ENCODE data around the gene STUB1. TPM values are rescaled to one million over a fixed set of nuclear protein-coding genes. Genes with fewer than 3 reads are reported as not detected.
A peak's percentile ranks its signal among the peaks of the same experiment; 100 is the strongest.

STUB1 gene
- total and polyA plus RNA-seq, 10 of the 15 experiments (the other 5 are each of a cell fraction or from before 2014, with no cell fraction given) = 4.2 to 136 (median 67.1) TPM

DNA sequence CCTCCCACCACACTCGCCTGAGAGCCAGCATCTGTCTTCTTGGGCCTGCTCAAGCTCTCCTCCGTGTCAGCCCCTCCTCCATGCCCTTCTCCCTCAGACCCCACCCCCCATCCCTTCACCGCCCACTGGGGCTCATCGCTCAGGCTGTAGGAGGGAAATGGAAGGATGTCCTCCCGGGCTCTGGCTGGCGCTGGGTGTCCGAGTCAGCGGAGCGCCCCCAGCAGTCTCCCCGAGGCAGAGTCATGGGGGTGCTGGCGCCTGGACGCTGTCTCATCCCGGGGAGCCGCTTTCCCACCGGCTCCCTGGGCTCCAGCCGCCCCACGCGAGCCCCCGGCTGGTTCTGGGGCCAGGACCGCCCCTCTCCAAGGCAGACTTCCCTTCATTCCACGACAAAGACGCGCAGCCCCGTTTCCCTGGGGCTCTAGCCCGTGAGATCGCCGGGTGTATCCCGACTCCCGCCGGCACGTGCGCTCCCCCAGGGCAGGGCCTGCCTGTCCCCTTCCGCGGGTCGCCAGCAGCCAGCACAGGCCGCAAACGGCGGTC lies 40.3 kb downstream of the STUB1 start (continued):
- no peak for TF ChIP-seq CEBPZ (IDR thresholded peaks at IDR 0.05; ENCODE audit: low read depth, low read length)

GRCh38 chr16:720990-721764 lies 41.0 kb downstream of the STUB1 start, which contains the start of gene ANTKMT:
Gene ANTKMT (plus strand): TSS chr16:721146. CDS start chr16:721275, 129 bp downstream.
- peak within 1 kb of the TSS; percentile 87 for H3K27ac ChIP-seq (ENCODE audit: control insufficient read depth, insufficient read depth)
- intact Hi-C loops (cut with micrococcal nuclease; ENCODE audit: unreplicated experiment) = loop anchor here (2.0 kb wide), 2 partner anchors 20 to 36 kb away; partner anchors contain the start of genes CIAO3 and JMJD8
- peak within 1 kb of the TSS; percentile 69 for H3K4me2 ChIP-seq (ENCODE audit: control insufficient read depth, insufficient read depth)
- no peaks in the 10 kb centered on the region for H3K9me3 ChIP-seq (replicated peaks; ENCODE audit: control insufficient read depth, insufficient read depth, low read length)
- H3K79me2 ChIP-seq (ENCODE audit: control insufficient read depth, insufficient read depth, low read length) = no peaks in the 10 kb centered on the region; the same call in 1 of the 2 replicates
- H3K36me3 ChIP-seq (ENCODE audit: control insufficient read depth in 2 of 2, insufficient read depth in 2 of 2, low read length in 1 of 2) = no peaks in the 10 kb centered on the region
- BruUV-seq (replicated peaks) = TSS peak; percentile 63
- RAD21 ChIA-PET (ENCODE audit: unreplicated experiment) = interaction anchor here (0.8 to 2.4 kb wide), 4 partner anchors 16 to 67 kb away, joined by 3 to 10 read pairs (median 6); partner anchors contain the start of genes CHTF18, RPUSD1 and STUB1
- WGBS (ENCODE audit: insufficient coverage, insufficient replicate concordance, low lambda C conversion rate, missing lambda C conversion rate) = 3% methylated on average over 101 of the region's 106 CpGs
- POLR2A ChIA-PET = interaction anchor here (0.5 to 2.5 kb wide), 8 partner anchors 9 to 149 kb away, joined by 3 to 29 read pairs (median 6); partner anchors contain the start of genes CHTF18, CIAO3 and RPUSD1
- peak; percentile 62 for FAIRE-seq
- SMC1A ChIA-PET (ENCODE audit: uncharacterized antibody, unreplicated experiment) = interaction anchor here (1.2 to 1.3 kb wide), 3 partner anchors 9 to 60 kb away, joined by 3 to 4 read pairs (median 3); no protein-coding TSS in a partner anchor
- 0 out of 2 replicates have a peak, but pooled peaks cover 2% of the 10 kb centered on the region for H4K20me1 ChIP-seq (ENCODE audit: control insufficient read depth, insufficient read depth)
- H3K9ac ChIP-seq (ENCODE audit: control insufficient read depth, insufficient read depth, low read length) = peak within 1 kb of the TSS; percentile 91
- H3K4me1 ChIP-seq (ENCODE audit: control insufficient read depth, insufficient read depth, low read length) = peaks cover 16% of the 10 kb centered on the region
- H3K4me3 ChIP-seq = peak within 1 kb of the TSS; percentile 86
- H2AFZ ChIP-seq (ENCODE audit: control insufficient read depth, low read depth, low read length) = peak within 1 kb of the TSS; percentile 92
- CTCF ChIA-PET = interaction anchor here (0.9 to 2.5 kb wide), 5 partner anchors 11 to 64 kb away, joined by 3 to 16 read pairs (median 4); no protein-coding TSS in a partner anchor
- peak; percentile 87 for ATAC-seq
- no peaks in the 10 kb centered on the region for H3K27me3 ChIP-seq (replicated peaks in 1 of 2; ENCODE audit: control insufficient read depth in 2 of 2, insufficient read depth in 2 of 2, low read length in 1 of 2)
- in situ Hi-C loops (cut with MboI) = no loop called here
- no peak for DNase-seq (ENCODE audit: low read depth, low spot score)
- TF ChIP-seq, protein P1, sequence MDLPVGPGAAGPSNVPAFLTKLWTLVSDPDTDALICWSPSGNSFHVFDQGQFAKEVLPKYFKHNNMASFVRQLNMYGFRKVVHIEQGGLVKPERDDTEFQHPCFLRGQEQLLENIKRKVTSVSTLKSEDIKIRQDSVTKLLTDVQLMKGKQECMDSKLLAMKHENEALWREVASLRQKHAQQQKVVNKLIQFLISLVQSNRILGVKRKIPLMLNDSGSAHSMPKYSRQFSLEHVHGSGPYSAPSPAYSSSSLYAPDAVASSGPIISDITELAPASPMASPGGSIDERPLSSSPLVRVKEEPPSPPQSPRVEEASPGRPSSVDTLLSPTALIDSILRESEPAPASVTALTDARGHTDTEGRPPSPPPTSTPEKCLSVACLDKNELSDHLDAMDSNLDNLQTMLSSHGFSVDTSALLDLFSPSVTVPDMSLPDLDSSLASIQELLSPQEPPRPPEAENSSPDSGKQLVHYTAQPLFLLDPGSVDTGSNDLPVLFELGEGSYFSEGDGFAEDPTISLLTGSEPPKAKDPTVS (IDR thresholded peaks at IDR 0.05; ENCODE audit: low read depth, low read length) = no peak
- TF ChIP-seq FOXK2 (IDR thresholded peaks at IDR 0.05) (no peak), ZBTB4 (CRISPR knock-in tag; IDR thresholded peaks at IDR 0.05) (no peak), CEBPZ (IDR thresholded peaks at IDR 0.05; ENCODE audit: low read depth, low read length) (no peak)
